OCI-LY7 (cell line): ENCODE results near the gene EGR4. TPM values are rescaled to one million over a fixed set of nuclear protein-coding genes. Genes with fewer than 3 reads are reported as not detected.

Source experiments
- BruUV-seq: library from RNA; stranded (reverse); fragments of 400-500 nt; replicated peaks from 2 replicates; lab custom pipeline; 2021; lab: Mats Ljungman, UMichigan
- CTCF ChIA-PET: fragments of 300-600 bp; sonication (Branson Sonifier 250); formaldehyde crosslinking; loops from one replicate; lab custom pipeline; 2022; ENCODE audit warnings: antibody characterized with exemption; ENCODE audit not compliant: unreplicated experiment; lab: Charles Lee
- POLR2A ChIA-PET: fragments of 300-600 bp; sonication (Branson Sonifier 250); formaldehyde crosslinking; loops from one replicate; lab custom pipeline; 2022; ENCODE audit warnings: antibody characterized with exemption; lab: Charles Lee
- DNase-seq: peaks from one replicate; pipeline ENCODE4 v3.0.0-alpha.2; 2015; ENCODE audit warnings: low spot score
- H2AFZ ChIP-seq: fragments of 200-600 bp; sonication (generic), shearing (Covaris generic); 2 replicates; pipeline ENCODE4 v1.6.1; 2014; ENCODE audit warnings: mild to moderate bottlenecking, antibody characterized with exemption, low read length, moderate library complexity
- H3K27ac ChIP-seq: fragments of 200-600 bp; sonication (generic); 2 replicates; pipeline ENCODE4 v1.5.1; 2014; ENCODE audit warnings: mixed run types, low read depth, mild to moderate bottlenecking, moderate library complexity, low read length, inconsistent platforms; ENCODE audit not compliant: poor library complexity, severe bottlenecking
- H3K36me3 ChIP-seq: fragments of 200-600 bp; sonication (generic); 2 replicates; pipeline ENCODE4 v1.6.1; 2014; ENCODE audit warnings: mild to moderate bottlenecking, antibody characterized with exemption, low read length, moderate library complexity, mixed read lengths; ENCODE audit not compliant: insufficient read depth
- H3K4me1 ChIP-seq: fragments of 200-600 bp; sonication (generic); 2 replicates; pipeline ENCODE4 v1.5.1; 2014; ENCODE audit warnings: mild to moderate bottlenecking, low read length; ENCODE audit not compliant: insufficient read depth, poor library complexity, severe bottlenecking
- H3K4me2 ChIP-seq: fragments of 200-600 bp; sonication (generic); 2 replicates; pipeline ENCODE4 v1.6.1; 2014; ENCODE audit warnings: mild to moderate bottlenecking, low read length
- H3K4me3 ChIP-seq: fragments of 200-600 bp; sonication (generic); 2 replicates; pipeline ENCODE4 v1.5.1; 2014; ENCODE audit warnings: mild to moderate bottlenecking, low read depth, low read length; ENCODE audit not compliant: poor library complexity, severe bottlenecking
- H3K79me2 ChIP-seq: fragments of 200-600 bp; sonication (generic); 2 replicates; pipeline ENCODE4 v1.6.1; 2016; ENCODE audit warnings: low read depth, mild to moderate bottlenecking, low read length, moderate library complexity, mixed read lengths; ENCODE audit not compliant: insufficient read depth
- H3K9me2 ChIP-seq: fragments of 200-600 bp; sonication (generic); 2 replicates; pipeline ENCODE4 v1.6.1; 2016; ENCODE audit warnings: mild to moderate bottlenecking, low read length, mixed read lengths; ENCODE audit not compliant: insufficient read depth
- H3K9me3 ChIP-seq: fragments of 200-600 bp; sonication (generic); 2 replicates; pipeline ENCODE4 v1.6.1; 2014; ENCODE audit warnings: mild to moderate bottlenecking, mixed run types, low read length, mixed read lengths
- H4K20me1 ChIP-seq: fragments of 200-600 bp; sonication (generic); 2 replicates; pipeline ENCODE4 v1.6.1; 2014; ENCODE audit warnings: mild to moderate bottlenecking, antibody characterized with exemption, low read length, moderate library complexity, mixed read lengths; ENCODE audit not compliant: insufficient read depth
- CTCF ChIP-seq: fragments of 200-600 bp; sonication (generic); conservative IDR thresholded peaks from 2 replicates; pipeline ENCODE4 v1.5.1; 2014; ENCODE audit warnings: mild to moderate bottlenecking, antibody characterized with exemption, low read length, moderate library complexity, mixed read lengths
- EZH2phosphoT487 ChIP-seq: fragments of 200-600 bp; sonication (generic); IDR thresholded peaks from 2 replicates; pipeline ENCODE4 v1.6.1; 2018; ENCODE audit warnings: low read depth, borderline replicate concordance, mild to moderate bottlenecking, mixed run types, antibody characterized with exemption, low read length, moderate library complexity, mixed read lengths
- intact Hi-C: fragments of 100-400 bp; cut with micrococcal nuclease; formaldehyde crosslinking; loops from one replicate; pipeline ENCODE4 v1.10.0; 2022; ENCODE audit not compliant: unreplicated experiment
- total RNA-seq, 2 experiments: library from RNA; depleted of rRNA in 1 of 2; stranded (reverse); fragments of >200 nt in 1 of 2; shearing (Covaris generic) in 1 of 2; gene quantifications; 2 replicates each; pipeline ENCODE4 v1.2.3, GENCODE V29; 2014 to 2022

EGR4 gene
- total RNA-seq, 2 experiments from 2014 or later: not detected

- BruUV-seq: no TSS peak
- CTCF ChIA-PET: no interaction called here
Observed at GRCh38 chr2:73295751-73296400, 2.5 kb upstream of the EGR4 start.

GRCh38 chr2:73294239-73294638 is 891 bp upstream of the EGR4 start:
- no peaks in the 10 kb centered on the region for H3K9me2 ChIP-seq
- H3K4me1 ChIP-seq: no peaks in the 10 kb centered on the region
- no peaks in the 10 kb centered on the region for H3K36me3 ChIP-seq
- no peak overlapping the region for H3K4me2 ChIP-seq
- no peak for DNase-seq
- H2AFZ ChIP-seq: no peak overlapping the region
- no TSS peak for BruUV-seq
- TF ChIP-seq CTCF (no peak), EZH2phosphoT487 (no peak)
- H3K9me3 ChIP-seq: no peaks in the 10 kb centered on the region
- H3K79me2 ChIP-seq: no peaks in the 10 kb centered on the region
- ChIA-PET POLR2A (no interaction called here), CTCF (no interaction called here)
- H4K20me1 ChIP-seq: no peaks in the 10 kb centered on the region
- H3K27ac ChIP-seq: no peak overlapping the region
- intact Hi-C loops: no loop called here
- no peak overlapping the region for H3K4me3 ChIP-seq

More at GRCh38 chr2:73295751-73296400, 2.5 kb upstream of the EGR4 start:
- Histone ChIP-seq H3K27ac (no peak overlapping the region), H3K4me3 (no peak overlapping the region), H3K4me1 (no peaks in the 10 kb centered on the region), H3K9me2 (no peaks in the 10 kb centered on the region), H3K4me2 (no peak overlapping the region), H3K36me3 (no peaks in the 10 kb centered on the region), H2AFZ (no peak overlapping the region), H3K79me2 (no peaks in the 10 kb centered on the region), H4K20me1 (no peaks in the 10 kb centered on the region), H3K9me3 (no peaks in the 10 kb centered on the region)
- POLR2A ChIA-PET: no interaction called here
- no peak for DNase-seq
- intact Hi-C loops: no loop called here
- TF ChIP-seq EZH2phosphoT487 (no peak), CTCF (no peak)

GRCh38 chr2:73292906-73293533 is 328 bp downstream of the EGR4 start:
- Histone ChIP-seq H3K4me1 (no peaks in the 10 kb centered on the region), H3K4me3 (peak overlapping the region; percentile 56), H3K36me3 (no peaks in the 10 kb centered on the region), H3K9me3 (no peaks in the 10 kb centered on the region), H3K27ac (no peak overlapping the region), H4K20me1 (no peaks in the 10 kb centered on the region), H3K9me2 (no peaks in the 10 kb centered on the region), H2AFZ (no peak overlapping the region), H3K79me2 (no peaks in the 10 kb centered on the region), H3K4me2 (peak overlapping the region; percentile 43; the same call in 1 of the 2 replicates)
- BruUV-seq: no TSS peak
- intact Hi-C loops: no loop called here
- DNase-seq: no peak
- TF ChIP-seq CTCF (no peak), EZH2phosphoT487 (no peak)
- POLR2A ChIA-PET: no interaction called here
- CTCF ChIA-PET: interaction anchor here (0.6 kb wide), 2 partner anchors 34 to 779 kb away, joined by 3 read pairs; no protein-coding TSS in a partner anchor
